GM18507 (cell line): Measurements from ENCODE around the gene UBE2S.
A peak's percentile ranks its signal among the peaks of the same experiment; 100 is the strongest.

ENCODE experiments used
- DNase-seq: peaks from one replicate; pipeline ENCODE4 v3.0.0; 2011; ENCODE audit warnings: low read depth; ENCODE audit not compliant: insufficient read length; ENCODE audit errors: extremely low spot score
- FAIRE-seq: peaks from 2 replicates; lab custom pipeline; 2011; peaks lifted over from hg19 to GRCh38; lab: Jason Lieb, UNC

Gene UBE2S

DNA sequence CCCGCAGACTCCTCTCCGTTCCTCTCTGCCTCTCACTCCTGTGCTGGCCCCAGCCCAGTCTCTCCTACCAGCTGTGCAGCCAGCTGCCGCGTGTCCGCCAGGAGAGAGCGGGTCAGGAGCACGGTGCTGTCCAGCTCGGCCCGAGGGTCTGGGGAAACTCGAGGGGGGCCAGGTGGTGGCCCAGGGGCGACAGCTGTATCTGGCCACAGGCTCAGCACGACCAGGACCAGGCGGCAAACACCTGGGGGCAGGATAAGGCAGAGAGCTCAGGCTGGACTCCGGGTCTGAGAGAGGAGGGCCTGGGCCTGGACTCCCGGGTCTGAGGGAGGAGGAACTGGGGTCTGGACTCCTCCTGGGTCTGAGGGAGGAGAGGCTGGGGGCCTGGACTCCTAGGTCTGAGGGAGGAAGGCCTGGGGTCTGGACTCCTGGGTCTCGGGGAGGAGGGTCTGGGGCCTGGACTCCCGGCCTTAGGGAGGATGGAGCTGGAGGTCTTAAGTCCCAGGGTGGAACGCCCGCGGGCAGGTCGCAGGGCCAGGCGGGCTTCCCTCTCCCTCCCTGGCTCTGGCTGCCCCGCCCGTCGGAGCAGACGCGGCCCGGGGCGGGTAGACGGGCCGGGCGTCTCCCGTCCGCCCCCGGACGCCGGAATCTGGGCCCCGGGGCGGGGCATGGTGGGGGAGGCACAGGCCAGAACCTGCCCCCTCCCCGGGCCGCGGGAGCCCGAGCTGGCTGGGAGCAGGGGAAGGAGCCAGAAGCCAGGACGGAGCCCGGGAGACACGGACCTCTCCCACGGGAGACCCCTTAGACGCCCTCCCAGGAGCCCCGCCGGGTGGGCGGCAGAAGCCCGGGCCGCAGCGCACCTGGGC, 38.7 kb downstream of the UBE2S start:
- DNase-seq, result no peak
- no peak for FAIRE-seq

DNA sequence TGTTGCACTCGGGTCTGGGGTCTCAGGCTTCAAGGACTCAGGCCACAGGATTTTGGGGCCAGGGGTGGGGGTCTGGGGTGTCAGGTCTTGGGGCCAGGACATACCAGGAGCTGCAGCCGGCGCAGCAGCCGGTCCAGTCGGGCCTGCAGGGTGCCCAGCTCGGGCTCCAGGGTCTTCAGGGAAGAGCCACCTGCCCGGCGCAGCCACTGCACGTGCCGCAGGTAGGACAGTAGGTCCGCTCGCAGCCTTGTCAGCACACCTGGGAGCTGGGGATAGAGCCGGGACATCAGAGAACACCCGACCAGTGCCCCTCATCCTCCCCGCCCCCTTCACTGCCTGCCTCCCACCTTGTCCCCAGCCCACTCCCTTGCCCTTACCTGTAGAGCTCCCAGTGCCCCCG, 39.5 kb downstream of the UBE2S start:
- no peak for FAIRE-seq

GRCh38 chr19:55366790-55367189, 40.8 kb downstream of the UBE2S start:
- FAIRE-seq (no peak), DNase-seq (no peak)

More for the DNA sequence above, 39.5 kb downstream of the UBE2S start:
- no peak for DNase-seq

GRCh38 chr19:55365964-55366363, 41.6 kb downstream of the UBE2S start:
- no peak for DNase-seq

GRCh38 chr19:55365245-55365644, 42.3 kb downstream of the UBE2S start:
- DNase-seq, result no peak
- no peak for FAIRE-seq

More at GRCh38 chr19:55365964-55366363, 41.6 kb downstream of the UBE2S start:
- no peak for FAIRE-seq

DNA sequence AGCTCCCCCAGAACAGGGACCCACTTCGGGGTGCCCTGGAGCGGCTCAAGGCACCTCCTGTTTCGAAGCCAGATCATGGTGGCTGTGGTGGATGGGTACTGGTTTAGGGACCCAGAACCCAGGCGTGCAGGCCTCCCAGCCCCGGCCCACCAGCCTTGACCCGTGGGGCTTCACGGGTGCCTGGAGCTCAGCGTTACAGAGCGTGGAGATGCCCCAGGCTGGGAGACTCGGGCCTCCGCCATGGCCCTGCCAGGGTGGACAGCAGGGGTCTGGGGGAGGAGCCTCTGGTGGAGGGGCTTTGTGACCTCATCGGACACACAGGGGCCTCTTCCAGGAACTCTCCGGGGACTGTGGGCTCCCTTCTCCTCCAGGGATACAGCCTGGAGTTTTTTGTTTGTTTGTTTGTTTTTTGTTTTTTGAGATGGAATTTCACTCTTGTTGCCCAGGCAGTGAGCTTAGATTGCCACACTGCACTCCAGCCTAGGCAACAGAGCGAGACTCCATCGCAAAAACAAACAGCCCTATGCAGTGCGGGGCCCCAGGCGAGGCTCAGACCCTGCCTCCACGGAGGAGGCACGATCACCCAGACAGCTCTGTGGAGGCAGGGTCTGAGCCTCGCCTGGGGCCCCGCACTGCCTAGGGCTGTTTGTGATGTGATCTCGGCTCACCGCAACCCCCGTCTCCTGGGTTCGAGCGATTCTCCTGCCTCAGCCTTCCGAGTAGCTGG, 44.4 kb downstream of the UBE2S start, which contains the start of gene GARIN5B:
GARIN5B (minus strand) TSS at position 271 of the 727 bp plus-strand sequence; CDS start at position 77, 194 bp downstream.
- no peak for FAIRE-seq

GRCh38 chr19:55362174-55362989, 45.2 kb downstream of the UBE2S start:
- DNase-seq, result no peak
- FAIRE-seq, result no peak

More for the DNA sequence above, 44.4 kb downstream of the UBE2S start, which contains the start of gene GARIN5B:
- DNase-seq, result no peak

GRCh38 chr19:55360902-55361301, 46.7 kb downstream of the UBE2S start:
- DNase-seq (no peak), FAIRE-seq (no peak)

GRCh38 chr19:55358943-55359908, 48.4 kb downstream of the UBE2S start:
- DNase-seq (no peak), FAIRE-seq (no peak)

GRCh38 chr19:55358493-55358892, 49.1 kb downstream of the UBE2S start:
- FAIRE-seq (no peak), DNase-seq (no peak)

DNA sequence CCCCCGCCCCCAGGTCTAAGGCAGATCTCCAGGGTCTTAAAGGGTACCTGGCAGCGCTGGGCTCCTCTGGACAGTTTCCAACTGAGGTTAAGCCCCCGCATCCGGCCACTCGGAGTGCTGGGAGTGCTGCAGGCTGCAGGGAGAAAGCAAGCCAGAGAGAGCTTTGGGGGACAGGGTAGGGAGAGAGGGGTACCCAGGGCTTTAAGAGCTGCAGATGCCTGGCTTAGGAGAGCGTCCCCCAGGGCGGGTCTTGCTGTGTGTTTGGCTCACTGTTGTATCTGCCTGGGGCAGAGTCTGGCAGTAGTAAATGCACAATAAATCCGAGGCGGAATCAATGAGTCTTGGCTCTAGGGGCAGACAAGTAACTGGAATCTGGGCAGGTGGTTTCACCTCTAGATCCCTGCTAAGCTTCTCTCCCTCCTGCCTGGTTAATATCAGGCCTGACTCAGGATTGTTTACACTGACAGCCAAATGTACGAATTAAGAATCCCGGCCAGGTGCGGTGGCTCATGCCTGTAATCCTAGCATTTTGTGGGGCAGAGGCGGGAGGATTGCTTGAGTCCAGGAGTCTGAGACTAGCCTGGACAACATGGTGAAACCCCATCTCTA, 52.3 kb downstream of the UBE2S start:
- FAIRE-seq, result no peak
- no peak for DNase-seq

GRCh38 chr19:55354698-55355212, 52.8 kb downstream of the UBE2S start, which contains the start of gene COX6B2:
TSS of gene COX6B2 (minus strand) at chr19:55354719. CDS start at chr19:55354521, 198 bp downstream.
- FAIRE-seq, result no peak

GRCh38 chr19:55353803-55354697, 53.5 kb downstream of the UBE2S start:
- no peak for FAIRE-seq
- DNase-seq, result peak; percentile 68

More at GRCh38 chr19:55354698-55355212, 52.8 kb downstream of the UBE2S start, which contains the start of gene COX6B2:
- DNase-seq, result no peak

DNA sequence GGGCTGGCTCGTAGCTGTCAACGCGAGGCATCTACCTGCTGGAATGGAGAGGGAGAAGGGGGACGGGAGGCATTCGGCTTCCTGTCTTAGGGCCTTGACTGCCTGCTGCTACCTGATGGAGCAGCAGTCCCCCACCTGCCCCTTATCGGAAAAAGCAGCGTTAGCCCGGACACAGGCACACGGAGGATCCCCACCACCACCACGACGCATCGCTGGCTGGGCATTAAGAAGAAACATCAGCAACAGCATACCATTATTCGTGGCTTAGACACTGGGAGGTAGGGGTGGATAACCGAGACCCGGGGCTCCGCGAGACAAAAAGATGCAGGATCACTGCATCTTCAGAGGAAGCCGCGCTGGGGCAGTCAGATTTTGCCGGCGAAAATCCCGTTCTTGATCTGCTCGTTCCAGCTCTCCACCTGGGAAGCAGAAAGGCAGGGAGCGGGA, 54.2 kb downstream of the UBE2S start:
- FAIRE-seq (no peak), DNase-seq (no peak)

DNA sequence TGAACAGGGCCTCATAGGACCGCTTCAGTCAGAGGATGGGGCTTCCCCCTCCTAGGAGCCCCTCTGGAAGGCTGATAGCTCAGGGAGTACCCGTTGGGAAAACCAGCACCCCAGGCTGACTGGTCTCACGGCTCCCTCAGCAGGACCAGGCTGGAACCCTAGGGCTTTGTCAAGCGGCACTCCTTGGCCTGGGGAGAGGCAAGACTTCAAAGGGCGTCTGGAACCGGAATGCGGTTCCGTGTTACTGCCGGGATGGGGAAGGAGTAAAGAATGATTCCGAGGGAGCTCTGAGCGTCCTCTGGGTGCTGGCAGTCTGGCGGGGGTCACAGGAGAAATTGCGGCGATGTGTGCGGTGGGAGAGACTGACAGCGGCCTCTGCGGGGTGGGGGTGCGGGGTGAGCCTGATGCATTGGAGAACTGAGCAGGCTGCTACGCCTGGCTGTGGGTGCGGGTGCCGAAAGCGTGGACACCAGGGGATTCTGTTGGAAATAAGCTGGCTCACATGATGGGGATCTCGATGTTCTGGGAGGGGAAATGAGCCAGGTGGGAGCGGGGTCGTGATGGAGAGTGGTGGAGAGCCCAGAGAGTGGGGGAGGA, 54.9 kb downstream of the UBE2S start:
- DNase-seq (no peak), FAIRE-seq (no peak)

GRCh38 chr19:55352040-55352439, 55.5 kb downstream of the UBE2S start:
- FAIRE-seq, result no peak
- no peak for DNase-seq
